Hematopoietic multipotent progenitor cell treated with erythropoietin and hydrocortisone succinate and interleukin-3 and kit ligand, for 4 days (in vitro differentiated cells): ENCODE measurements around the gene IL1RL2.

Source experiments
- DNase-seq: peaks from one replicate; pipeline ENCODE4 v3.0.0-alpha.2; 2015

IL1RL2 gene

DNA sequence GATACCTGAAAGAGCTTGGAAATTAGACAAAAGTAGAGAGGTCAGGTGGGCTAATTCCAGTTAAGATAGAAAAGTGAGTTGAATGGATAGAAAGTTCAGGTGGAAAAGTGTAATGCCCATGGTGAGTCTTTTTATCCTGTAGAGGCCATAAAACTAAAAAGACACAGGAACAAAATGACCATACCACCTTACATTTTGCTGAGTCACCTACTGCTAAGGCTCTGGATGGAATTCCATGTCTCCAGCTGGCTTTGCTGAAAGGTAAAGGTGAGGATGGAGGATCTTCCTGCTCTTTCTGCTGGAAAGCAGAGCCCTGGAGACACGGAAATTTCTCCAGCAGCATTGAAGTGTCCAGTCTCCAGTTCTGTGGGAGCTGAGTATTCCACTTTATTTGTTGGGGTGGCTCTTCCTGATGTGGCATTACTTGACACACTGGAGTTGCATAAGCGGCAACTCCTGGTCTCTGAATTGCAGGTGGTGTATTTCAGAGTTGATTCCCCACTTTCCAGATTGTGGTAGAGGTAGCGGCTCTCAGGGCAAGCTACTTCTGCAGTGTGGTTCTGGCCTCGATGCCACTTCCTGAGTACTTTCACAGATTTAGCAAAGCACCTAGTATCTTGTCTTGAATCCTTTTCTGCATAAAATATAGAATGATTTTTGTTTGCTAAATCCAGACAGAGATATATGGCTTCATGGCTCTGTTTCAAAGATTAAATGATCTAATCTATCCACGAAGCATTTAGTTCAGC is 10.7 kb downstream of the IL1RL2 start:
- no peak for DNase-seq

DNA sequence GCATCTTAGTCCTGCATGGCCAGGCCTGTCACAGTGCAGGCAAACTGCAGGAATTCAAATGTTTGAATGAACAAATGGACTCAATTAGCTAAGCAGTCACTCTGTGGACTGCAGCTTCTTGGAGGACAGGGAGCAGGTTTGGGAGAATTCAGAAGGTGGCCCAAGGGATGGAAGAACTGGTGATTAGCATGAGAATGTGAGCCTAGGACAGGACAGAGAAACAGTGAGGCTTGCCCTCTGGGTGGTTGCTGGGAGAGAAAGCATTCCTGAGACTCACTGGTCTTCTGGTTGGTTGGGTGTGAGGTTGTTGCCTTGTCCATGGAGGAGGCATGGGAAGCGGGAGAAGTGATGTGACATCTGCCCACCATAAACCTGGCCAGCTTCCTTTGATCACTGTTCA is 13.7 kb downstream of the IL1RL2 start:
- DNase-seq = no peak

DNA sequence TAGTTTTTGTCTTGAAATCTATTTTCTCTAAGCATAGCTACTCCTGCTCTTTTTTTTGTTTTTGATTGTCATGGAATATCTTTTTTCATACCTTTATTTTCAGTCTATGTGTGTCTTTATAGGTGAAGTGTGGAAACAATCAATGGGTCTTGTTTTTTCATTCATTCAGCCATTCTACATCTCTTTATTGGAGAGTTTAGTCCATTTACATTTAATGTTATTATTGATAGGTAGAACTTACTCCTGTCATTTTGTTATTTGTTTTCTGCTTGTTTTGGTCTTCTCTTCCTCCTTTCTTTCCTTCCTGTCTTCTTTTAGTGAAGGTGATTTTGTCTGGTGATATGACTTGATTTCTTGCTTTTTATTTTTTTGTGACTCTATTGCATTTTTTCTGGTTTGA is 17.8 kb downstream of the IL1RL2 start:
- no peak for DNase-seq

DNA sequence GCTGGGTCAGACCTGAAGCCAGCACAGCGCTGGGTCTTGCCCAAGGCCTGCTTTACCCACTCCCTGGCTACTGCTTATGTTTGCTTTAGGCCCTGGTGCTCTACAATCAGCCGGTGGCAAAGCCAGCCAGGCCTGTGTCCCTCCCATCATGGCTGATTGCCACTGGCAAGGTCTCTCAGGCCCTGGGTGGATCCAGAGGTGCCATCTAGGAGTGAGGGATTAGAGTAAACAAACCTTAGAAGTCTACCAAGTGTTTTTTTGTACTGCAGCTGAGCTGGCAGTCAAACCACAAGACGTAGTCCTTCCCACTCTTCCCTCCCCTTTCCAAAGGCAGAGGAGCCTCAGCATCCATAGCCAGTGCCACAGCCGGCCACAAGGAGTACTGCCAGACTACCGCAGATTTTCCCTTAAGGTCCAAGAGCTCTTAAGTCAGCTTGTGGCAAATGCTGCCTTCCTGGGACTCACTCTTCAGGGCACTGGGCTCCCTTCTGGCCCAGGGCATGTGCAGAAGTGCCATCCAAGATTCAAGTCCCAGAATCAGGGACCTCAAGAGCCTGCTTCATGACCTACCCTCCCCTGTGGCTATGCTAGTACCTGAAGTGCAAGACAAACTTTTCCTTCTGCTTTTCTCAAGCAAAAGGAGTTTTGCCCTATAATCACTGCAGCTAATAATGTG is 20.0 kb downstream of the IL1RL2 start:
- DNase-seq = no peak

DNA sequence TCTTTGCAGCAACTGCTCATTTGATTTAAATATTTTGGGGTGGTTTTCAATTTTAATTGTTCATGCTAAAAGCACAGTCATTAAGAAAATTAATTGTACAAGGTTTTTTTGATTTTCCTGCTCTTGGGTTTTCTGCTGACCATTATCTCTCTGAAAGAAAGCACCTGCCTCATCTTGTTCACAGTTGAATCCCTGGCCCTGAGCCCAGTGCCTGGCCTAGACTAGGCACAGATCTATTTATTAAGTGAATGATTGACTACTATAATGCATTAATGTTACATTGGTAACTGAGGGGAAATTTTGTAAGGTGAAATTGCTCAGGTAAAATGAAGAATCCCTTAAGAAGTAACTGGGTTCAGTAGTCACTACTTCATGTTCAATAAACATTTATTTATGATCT is 22.0 kb downstream of the IL1RL2 start:
- no peak for DNase-seq

DNA sequence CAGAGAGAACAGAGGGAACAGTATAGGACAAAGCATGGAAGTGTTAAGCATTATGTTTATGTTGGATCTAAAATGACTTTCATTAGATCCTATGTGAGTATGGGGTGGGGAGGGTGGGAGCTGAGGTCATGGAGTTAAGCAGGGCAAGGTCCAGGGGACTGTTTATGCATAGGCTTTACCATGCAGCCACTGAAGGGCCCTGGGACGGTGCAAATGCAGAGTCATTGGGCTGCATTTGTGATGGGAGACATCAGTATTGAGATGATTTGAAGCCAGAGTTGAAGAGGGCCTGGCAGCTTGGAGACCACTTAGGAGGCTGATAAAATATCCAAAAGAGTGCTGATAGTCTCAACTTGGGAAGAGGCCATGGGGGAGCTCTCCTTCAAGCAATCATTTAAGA is 22.7 kb downstream of the IL1RL2 start:
- DNase-seq = no peak

DNA sequence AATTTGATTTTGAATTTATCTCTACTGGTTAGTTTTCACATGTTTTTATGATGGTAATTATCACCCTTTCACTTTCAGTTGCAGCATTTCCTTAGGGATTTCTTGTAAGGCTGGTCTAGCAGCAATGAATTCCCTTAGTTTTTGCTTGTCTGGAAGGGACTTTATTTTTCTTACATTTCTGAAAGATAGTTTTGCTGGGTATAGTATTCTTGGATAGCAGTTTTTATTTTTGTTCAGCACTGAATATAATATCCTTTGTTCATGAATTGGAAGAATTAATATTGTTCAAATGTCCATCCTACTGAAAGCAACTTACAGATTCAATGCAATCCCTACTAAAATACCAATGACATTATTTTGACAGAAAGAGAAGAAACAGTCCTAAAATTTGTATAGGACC is 30.2 kb downstream of the IL1RL2 start:
- no peak for DNase-seq

DNA sequence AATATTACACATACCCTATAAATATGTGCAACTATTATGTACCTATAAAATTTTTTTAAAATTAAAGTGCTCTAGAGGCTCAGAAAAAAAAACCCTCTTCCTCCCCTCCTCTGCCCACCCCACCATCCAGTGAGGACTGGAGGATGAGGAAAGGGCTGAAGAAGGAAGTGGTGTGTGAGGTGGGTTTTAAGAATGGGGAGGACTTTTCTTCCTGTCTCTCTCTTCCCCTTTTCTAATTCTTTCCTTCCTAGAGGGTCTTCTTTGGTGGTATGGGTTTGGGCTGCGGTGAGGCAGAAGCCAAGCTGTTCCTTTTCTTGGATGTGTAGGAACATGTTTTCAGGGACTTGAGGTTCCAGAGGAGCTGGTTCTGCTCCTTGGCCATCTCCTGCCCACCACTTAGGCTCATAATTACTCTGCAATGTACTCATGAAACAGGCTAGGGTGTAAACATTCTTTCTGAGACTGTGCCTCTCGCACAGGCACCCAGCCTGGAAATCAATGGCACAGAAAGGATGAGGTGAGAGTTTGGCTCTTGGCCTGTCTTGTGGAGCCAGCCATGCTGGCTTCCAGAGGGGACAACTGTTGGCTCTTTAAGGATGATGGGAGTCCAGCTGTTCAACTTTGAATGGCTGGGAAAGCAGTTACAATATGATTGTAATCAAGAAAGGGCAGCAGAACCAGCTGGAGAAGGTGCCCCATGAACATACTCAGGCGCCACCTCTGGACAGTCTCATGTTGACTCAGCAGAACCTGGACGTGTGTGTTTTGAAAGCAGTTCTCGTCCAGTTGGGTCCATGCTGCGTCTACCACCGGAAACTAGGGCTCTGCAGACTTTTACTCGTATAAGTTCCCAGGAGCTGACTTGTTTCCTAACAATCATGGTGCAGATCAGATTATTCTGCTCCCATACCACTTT is 38.3 kb downstream of the IL1RL2 start:
- peak; percentile 34 for DNase-seq

DNA sequence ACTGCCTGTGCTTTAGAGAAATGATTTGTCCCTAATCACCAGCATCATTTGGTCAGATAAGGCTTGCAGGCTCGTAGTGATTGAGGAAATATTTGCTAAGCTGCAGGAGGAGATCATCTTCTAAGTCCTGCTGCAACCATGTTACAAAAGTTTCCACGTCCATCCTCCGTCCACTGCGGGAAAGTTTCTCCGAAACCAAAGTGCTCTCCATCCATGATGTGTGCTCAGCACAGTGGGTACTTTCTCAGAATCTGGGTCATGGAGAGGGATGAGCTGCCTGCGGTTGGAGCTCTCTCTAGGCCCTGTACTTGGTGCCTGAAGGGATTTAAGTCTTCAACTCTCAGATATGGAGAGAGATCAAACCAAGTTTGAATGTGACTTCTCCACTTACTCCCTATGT is 39.3 kb downstream of the IL1RL2 start:
- DNase-seq = no peak

DNA sequence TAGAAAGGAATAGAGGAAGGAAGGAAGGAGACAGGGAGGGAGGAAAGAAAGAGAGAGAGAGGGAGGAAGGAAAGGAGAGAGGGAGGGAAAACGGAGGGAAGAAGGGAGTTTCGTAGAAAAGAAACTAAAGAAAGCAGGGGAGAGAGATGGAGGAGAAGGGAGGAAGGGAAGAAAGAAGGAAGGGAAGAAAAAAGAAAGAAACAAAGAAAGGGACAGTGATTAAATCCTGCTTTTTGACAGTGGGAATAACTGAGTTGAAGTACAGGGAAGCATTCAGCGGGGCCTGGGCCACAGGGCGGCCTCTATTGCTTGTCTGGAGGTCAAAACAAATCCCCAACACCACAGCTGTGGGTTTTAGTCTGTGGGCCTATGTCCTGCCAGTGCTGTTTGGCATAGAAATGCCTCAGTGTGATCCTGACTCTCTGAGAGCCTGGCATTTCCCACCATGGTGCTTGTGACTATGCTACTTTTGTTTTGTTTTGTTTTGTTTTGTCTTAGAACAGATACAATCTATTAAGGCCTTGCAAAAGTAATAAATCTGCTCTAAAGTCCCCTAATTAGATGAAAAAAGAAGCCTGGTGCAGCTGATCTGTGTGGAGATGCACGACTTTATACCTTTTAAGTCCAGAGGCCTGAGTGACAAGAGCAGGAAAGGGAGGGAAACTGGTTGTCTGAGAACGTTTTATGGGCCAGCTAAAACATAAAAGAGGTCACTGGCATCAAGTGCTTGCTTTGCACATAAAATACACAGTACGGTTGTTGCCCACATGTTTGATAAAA is 40.0 kb downstream of the IL1RL2 start:
- no peak for DNase-seq

DNA sequence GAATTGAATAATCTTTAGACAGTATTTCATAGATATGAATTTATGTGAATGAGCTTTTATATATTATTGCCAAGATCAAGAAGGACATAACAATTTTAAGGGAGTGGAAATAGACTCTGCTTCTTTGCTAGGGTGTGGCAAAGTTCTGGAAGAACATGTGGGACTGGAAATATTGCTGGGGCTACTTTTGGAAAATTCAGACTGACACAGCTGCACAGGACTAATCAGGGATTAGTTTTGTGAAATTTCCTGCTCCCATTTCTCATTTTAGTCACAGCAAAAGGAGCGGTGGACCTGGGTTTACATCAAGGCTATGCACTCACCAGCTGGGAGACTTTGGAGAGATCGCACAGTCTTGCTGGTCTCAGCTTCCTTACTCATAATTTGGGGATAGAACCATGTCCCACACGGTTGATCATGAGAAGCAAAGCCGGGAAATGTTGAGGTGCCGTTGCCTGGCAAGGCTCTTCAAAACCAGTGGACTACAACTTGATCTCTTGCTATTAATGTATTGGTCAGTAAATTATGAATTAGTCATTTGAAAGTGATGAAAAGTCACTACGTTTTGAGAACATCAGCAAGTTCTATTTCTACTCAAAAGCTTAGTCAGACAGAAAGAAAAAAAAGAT is 42.4 kb downstream of the IL1RL2 start:
- DNase-seq = no peak

DNA sequence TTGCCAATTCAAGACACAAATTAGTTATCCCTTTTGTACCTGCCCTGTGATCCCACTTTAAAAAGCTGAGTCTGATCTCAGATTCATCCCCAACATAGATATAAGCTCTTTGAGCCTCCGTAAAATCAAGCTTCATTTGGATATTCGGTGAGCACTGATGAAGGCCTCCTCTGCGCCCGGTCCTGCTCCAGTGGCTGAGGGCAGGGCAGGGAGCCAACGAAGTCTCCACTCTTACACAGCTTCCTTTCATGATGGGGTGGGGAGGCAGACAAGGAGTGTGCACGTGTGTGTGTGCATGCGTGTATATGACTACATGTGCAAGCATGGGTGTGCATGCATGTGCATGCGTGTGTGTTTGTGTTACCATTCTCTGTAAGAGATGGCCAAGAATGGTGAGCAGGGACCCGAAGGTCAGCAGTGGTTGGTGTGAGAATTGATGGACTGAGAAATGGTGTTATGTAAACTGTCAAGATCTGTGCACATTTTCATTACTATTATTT is 43.6 kb downstream of the IL1RL2 start:
- DNase-seq = no peak

DNA sequence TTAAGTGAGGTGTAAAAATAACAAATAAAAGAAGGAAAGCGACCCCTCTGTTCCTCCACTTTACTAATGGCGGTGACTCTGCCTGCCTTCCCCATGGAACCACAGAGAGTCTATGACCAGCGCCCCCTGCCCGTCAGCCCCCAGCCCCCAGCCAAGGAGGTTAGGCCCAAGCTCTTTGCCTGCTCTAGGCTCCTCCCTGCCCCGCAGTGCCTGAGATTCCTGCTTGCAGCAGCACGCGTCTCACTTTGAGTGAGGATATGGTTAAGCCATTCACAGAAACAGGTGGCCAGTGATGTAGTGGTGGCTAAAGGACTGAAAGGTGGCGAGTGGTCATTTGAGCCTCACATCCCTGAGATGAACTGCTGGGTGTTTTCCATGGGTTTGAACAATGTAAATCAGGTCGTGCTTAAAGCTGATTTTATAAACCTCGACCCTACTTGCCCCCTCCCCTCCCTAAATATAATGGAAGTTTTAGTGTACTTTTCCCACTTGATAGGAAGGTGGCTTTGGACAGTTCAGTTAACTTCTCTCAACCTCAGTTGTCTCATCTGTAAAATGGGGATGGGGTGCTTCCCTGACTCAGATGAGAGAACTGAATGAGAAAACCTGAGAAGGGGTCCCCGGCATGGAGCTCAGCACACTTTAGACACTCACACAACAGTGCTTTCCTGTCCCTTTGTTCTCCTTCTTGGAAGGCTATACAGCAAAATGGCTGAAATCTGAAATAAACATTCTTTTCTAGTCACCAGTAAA is 46.5 kb downstream of the IL1RL2 start:
- no peak for DNase-seq

DNA sequence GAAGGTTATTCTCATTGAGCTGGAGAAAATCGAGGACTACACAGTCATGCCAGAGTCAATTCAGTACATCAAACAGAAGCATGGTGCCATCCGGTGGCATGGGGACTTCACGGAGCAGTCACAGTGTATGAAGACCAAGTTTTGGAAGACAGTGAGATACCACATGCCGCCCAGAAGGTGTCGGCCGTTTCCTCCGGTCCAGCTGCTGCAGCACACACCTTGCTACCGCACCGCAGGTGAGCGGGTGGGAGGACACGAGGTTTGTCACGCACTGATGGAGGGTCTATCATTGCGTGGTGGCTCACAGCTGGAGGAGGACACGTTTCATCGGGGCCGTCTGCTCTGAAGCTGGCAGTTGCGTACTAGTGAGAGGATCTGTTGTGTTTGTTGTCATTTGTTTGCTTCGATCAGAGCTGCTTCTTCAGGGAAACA is 48.2 kb downstream of the IL1RL2 start:
- peak; percentile 38 for DNase-seq

DNA sequence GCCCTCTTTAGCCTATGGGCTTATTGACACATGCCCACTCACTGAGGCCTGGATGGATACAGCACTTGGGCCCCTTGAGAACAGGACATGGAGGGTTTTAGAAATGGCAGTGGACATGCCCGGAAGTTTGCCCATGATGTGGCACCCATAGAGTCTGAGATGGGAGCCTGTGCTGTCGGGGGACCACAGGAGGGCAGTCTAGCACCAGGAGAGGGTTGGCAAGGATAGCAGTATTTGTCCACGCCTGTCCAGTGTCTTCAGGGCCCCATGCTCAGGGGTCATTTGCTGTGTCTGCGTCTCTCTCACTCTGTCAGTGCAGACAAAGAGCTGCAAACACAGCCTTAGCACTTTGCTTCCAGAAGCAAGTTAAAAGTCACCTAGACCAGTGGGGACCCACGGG is 48.7 kb downstream of the IL1RL2 start:
- peak; percentile 66 for DNase-seq

DNA sequence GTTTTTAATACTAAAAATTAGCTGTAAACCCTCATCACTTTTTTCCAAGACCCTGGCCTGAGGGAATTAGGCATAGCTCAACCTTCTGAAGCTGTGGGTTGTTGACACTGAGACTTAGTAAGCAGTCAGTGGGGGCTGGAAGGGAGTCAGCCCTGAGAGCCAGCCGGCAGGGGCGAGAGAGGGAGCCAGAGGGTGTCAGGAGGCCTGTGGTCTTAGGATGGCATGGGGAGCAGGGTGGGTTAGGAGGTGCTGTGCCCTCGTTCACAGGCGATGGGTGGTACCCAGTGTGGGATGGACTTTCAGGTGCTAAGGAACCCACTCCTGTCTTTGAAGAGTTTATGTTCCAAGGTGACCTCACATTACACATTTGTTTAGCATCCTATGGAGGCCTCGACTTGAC is 49.3 kb downstream of the IL1RL2 start:
- no peak for DNase-seq

DNA sequence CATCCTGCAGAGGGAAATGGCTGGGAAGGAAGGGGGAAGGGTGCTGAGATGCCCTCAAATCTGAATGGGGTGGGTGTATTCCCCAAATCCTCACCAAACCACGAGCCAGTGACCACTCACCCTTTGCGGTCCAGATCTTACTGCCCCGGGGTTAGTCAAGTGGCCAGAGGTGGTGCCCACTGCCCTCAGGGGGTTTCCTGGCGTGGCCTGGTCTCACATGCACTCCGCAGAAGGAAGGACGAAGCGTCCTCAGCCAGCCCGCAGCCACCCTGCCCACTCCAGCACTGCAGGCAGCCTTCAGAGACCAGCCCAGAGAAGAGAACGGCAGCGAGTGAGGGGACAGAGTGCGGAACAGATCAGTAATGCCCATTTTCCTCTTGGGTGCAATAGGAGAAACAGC is 50.4 kb downstream of the IL1RL2 start:
- no peak for DNase-seq

DNA sequence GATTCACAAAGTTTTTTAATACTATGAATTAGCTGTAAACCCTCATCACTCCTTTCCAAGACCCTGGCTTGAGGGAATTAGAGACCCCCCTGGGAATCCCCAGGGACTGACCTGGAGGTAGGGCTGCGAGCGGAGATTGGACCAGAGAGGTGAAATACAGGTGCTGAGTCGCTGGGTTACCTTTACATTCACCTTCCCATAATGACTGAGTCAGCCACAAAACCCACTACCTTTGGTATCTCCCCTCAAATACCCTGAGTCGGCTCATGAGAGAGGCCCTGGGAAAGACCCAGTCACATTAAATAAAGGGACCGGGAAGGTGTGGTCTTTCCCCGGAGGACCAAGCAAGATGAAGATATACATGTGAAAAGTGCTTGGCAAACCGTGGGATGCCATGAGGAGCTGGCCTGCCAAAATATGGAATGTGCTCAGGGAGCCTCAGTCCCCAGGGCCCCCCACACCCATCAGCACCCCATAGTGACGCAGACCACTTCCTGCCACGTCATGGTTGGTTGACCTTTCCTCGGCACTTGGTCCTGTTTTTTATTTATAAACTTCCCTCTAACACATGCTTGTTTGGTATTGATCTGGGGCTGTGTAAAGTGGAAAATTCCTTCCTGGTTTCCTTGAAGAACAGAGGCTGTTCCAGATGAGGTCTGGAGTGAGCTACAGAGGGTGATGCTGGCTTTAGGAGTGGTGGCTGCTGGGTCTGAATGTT is 51.4 kb downstream of the IL1RL2 start:
- DNase-seq = no peak

DNA sequence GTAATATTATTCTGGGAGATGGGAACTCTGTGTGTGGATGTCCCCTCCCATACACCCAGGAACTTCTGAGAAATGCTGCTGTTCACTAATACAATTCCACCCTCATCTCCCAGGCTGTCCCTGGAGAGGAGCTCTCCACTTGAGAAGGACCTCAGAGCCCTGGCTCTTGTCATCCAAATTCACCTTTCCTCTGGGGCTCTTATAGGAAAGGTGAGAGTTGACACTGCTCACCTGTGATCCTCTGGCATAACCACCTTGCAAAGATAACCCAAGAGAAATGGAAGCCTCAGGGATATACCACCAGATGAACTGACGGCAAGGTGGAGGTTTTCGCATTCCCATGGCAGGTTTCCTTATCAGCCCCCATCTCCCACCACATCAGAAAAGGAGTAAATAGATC is 52.0 kb downstream of the IL1RL2 start:
- no peak for DNase-seq

DNA sequence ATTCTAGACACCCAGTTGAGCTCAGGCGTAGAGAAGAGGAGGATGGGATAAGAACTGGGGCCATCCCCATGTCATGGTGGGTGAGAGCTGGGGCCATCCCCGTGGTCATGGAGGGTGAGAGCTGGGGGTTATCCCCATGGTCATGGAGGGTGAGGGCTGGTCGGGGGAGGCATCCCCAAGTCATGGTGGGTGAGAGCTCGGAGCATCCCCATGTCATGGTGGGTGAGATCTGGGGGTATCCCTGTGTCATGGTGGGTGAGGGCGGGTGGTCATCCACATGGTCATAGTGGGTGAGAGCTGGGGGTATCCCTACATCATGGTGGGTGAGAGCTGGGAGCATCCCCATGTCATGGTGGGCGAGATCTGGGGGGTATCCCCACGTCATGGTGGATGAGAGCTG is 52.5 kb downstream of the IL1RL2 start:
- DNase-seq = no peak
